Measurements from ENCODE around the gene COL23A1. TPM values are rescaled to one million over a fixed set of nuclear protein-coding genes. Genes with fewer than 3 reads are reported as not detected.

The COL23A1 gene
- total RNA-seq, 2 donors from 2014 or later = not detected

DNA sequence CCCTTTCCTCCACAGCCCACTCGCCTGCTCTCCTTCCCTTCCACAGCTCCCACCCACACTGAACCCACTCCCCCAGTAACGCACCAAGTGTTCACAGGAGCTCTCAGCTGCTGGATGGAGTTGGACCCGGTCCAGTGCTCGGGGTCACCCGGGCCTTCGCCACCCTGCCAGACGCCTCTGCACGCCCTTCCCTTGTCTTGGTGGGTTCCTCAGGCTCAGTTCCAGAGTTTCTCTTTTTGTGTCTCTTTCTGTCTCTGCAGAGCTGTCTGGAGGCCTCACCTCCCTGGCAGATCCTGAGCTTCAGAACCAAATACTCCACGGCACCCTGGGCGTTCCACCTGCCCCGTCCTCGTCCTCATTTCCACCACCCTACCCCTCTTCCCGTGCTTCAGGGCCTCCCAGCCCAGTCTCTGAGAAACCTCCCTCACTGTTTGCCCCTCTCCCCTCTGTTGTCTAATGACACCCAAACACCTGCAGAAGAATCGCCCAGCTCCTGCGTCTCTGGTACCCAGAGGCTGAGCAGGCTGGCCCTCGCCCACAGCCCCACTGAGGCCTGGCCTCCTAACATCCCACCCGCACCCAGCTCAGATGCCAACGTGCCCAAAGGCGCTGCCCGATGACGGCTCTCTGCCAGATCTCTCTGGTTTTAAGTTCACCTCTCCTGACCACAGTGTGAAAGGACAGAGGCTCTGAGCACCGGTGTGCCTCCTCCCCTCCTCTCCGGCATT lies 74.3 kb downstream of the COL23A1 start:
- no peak for ATAC-seq
- no peak overlapping the region for H3K27ac Mint-ChIP-seq

DNA sequence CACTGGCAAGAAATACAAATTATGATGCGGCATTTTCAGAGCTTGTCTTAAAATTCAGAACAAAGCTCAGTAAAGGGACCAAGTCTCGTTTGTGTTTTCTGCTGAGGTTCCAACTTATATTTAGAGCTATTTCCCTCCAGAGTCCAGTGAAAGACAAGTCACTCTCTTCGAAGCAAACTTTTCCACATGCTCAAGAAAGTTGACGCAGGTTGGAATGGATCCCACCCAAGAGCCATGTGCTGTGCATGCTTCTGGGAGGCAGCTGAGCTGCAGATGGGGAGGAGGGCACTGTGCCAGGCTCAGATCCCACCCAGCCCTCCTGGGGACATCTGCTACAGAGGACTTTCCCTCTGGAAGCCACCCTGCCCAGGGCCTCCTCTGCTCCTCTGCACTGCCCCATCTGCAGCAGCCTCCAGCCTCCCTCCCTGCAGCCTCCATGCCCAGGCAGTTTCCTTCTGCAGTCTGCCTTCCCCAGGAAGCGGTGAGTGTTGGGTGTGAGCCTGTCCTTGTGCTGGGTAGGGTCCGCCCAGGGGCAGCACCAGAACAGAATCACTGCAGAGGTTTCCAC lies 75.3 kb downstream of the COL23A1 start:
- Mint-ChIP-seq H3K27me3 (peaks cover 44% of the 10 kb centered on the region), H3K4me3 (no peak overlapping the region), H3K36me3 (ENCODE audit: low read depth) (peaks cover 3% of the 10 kb centered on the region), H3K4me1 (no peaks in the 10 kb centered on the region), H3K27ac (no peak overlapping the region)
- ATAC-seq (no peak), DNase-seq (no peak)
- no peaks in the 10 kb centered on the region for H3K9me3 ChIP-seq (ENCODE audit: control insufficient read depth, low read length, poor library complexity, severe bottlenecking)

More for the DNA sequence above, 74.3 kb downstream of the COL23A1 start:
- Mint-ChIP-seq H3K4me1 (no peaks in the 10 kb centered on the region), H3K27me3 (peaks cover 40% of the 10 kb centered on the region), H3K36me3 (ENCODE audit: low read depth) (peaks cover 3% of the 10 kb centered on the region), H3K4me3 (no peak overlapping the region)
- DNase-seq = no peak
- no peaks in the 10 kb centered on the region for H3K9me3 ChIP-seq (ENCODE audit: control insufficient read depth, low read length, poor library complexity, severe bottlenecking)

DNA sequence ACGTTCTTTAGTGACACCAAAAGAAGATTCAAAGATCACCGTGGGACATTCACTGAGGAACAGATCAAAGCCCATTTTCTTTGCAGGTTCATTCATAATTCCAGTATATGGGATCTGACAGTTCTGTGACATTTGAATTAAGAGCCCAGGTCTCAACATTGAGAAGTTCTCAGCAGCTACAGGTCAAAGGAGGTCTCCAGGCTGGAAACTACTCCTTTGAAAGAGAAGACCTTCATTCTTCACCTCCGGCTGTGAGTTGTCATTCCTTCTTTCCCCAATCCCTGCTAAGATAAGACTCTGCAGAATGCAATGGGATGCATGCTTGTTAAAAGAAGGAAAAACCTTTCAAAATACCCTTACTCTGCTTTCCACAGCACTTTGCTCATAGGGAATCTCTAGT lies 79.0 kb downstream of the COL23A1 start:
- DNase-seq = no peak
- ATAC-seq = no peak
- H3K27ac Mint-ChIP-seq = no peak overlapping the region

DNA sequence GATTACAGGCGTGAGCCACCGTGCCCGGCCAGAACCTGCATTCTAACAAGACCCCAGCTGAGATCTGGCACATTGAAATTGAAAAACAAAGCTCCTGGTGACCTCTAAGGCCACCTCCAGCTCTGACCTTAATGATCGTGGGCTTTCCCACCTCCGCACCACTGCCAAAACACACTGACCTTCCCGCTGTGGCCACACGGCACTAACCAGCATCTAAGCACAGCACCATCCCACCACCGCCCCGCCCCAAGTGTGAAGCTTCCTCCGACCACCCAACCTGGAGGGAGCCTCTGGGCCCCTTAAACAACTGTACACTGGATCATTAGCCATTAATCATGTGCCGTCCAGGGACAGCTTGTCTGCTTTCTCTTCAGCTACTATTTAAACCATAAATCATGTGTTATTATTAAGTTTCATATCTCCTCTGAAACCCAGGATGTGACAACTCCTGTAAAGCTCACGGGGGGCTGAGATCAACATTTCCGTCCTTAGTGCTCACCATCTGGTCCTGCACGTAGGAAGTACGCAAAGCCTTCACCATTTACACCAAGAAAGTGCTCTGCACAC lies 80.6 kb downstream of the COL23A1 start:
- Mint-ChIP-seq H3K27ac (no peak overlapping the region), H3K27me3 (peaks cover 29% of the 10 kb centered on the region), H3K4me1 (no peaks in the 10 kb centered on the region), H3K36me3 (ENCODE audit: low read depth) (peaks cover 3% of the 10 kb centered on the region), H3K4me3 (no peak overlapping the region)
- ATAC-seq = no peak
- H3K9me3 ChIP-seq (ENCODE audit: control insufficient read depth, low read length, poor library complexity, severe bottlenecking) = no peaks in the 10 kb centered on the region
- no peak for DNase-seq

More for the DNA sequence above, 79.0 kb downstream of the COL23A1 start:
- Mint-ChIP-seq H3K4me3 (no peak overlapping the region), H3K4me1 (no peaks in the 10 kb centered on the region), H3K36me3 (ENCODE audit: low read depth) (peaks cover 3% of the 10 kb centered on the region), H3K27me3 (peaks cover 41% of the 10 kb centered on the region)
- H3K9me3 ChIP-seq (ENCODE audit: control insufficient read depth, low read length, poor library complexity, severe bottlenecking) = no peaks in the 10 kb centered on the region

DNA sequence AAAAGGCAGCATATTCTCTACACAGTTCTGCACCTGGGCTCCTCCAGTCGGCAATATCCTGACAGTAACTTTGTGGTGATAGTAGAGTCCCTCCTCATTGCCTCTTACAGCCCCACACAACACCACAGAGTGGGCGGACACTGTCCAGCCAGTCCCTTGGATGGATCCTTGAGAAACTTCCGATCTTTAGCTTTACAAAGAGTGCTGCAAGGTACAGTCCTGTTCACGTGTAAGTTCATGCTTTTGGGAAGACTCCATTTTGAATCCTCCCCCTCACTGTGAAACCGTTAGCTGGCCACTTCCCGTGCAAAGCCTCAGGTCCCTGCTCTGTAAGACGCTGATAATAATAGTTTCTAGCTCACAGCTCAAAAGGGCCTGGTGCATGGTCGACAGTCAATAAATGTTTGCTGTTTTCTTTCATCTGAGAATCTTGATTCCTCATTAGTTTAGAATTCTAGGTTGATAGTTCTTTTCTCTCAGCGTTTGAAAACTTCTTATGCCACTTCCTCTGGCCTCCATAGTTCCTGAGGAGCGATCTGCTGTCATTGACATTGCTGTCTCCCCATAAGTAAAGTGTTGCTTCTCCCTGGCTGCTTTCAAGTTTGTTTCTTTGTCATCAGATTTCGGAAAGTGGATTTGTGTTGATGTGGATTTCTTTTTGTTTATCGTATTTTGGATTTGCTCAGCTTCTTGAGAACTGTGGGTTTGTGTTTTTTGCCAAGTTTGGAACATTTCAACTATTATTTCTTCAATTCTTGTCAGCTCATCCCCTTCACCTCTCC lies 82.9 kb downstream of the COL23A1 start:
- no peaks in the 10 kb centered on the region for H3K4me1 Mint-ChIP-seq

DNA sequence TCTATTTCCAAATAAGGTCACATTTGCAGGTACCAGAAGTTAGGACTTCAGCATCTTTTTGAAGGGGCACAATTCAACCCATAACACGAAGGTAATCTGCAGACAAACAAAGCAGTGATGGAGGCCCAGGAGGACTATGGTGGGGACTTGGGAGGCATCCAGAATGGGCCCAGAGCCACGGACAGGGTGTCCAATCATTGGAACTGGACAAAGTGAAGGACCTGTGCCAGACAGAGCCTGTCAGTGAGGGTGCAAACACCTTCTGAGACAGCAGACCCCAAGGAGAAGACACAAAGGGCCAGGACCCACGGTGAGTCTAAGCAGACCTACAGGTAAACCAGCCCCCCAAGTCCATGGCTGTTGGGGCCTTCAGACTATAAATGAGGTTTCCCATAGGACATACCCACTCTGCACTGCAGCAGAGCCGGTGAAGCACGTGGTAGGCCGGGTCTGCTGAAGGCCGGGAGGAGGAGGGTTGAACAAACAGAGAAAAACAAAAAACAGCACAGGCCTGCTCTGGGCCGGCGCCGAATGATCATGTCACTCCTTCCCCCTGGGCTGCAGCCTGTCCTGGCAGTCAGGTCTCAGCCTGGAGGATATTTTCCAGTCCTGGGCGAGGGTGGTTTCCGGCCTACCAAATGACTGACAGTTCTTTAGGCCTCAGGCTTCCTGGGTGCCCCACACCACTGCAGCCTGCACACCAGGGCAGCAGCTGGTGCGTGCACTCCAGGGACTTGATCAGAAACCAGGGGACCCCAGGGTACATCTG lies 84.4 kb downstream of the COL23A1 start:
- ATAC-seq (no peak), DNase-seq (no peak)
- H3K4me1 Mint-ChIP-seq = no peaks in the 10 kb centered on the region
- no peaks in the 10 kb centered on the region for H3K9me3 ChIP-seq (ENCODE audit: control insufficient read depth, low read length, poor library complexity, severe bottlenecking)
- H3K36me3 Mint-ChIP-seq (ENCODE audit: low read depth) = no peaks in the 10 kb centered on the region
- no peak overlapping the region for H3K27ac Mint-ChIP-seq
- no peak overlapping the region for H3K4me3 Mint-ChIP-seq
- peaks cover 9% of the 10 kb centered on the region for H3K27me3 Mint-ChIP-seq

More for the DNA sequence above, 82.9 kb downstream of the COL23A1 start:
- DNase-seq (no peak), ATAC-seq (no peak)
- Mint-ChIP-seq H3K27ac (no peak overlapping the region), H3K27me3 (peaks cover 14% of the 10 kb centered on the region), H3K4me3 (no peak overlapping the region), H3K36me3 (ENCODE audit: low read depth) (no peaks in the 10 kb centered on the region)
- no peaks in the 10 kb centered on the region for H3K9me3 ChIP-seq (ENCODE audit: control insufficient read depth, low read length, poor library complexity, severe bottlenecking)

DNA sequence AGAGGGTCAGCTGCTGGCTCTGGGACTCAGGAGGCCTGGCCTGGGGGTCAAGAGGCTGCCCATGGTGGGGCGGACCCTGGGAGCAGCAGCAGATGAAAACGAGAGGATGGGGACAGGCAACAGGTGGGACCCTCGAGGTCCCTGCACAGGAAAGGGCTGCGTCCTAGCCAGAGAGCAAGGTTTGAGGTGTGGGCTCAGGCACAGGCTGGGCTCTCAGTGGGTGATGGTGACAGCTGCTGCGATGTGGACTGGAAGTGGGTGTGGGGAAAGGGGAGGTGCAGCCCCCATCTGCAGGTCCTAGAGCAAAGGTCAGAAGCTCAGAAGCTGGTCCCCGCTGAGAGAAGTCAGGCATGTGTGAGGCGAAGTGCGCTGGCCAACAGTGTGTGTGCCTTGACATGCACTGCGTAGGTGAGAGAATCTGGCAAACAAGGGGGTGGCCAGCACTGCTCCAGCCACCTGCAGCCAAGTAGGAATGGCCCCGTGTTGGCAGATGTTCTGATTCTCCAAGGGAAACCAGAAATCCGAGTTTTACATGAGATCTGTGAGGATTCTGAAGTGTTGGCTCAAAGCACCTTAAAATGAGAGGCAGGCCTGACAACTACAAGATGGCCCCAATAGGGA lies 85.7 kb downstream of the COL23A1 start:
- no peaks in the 10 kb centered on the region for H3K9me3 ChIP-seq (ENCODE audit: control insufficient read depth, low read length, poor library complexity, severe bottlenecking)
- H3K4me1 Mint-ChIP-seq = no peaks in the 10 kb centered on the region
- DNase-seq (no peak), ATAC-seq (no peak)
- no peaks in the 10 kb centered on the region for H3K36me3 Mint-ChIP-seq (ENCODE audit: low read depth)
- no peaks in the 10 kb centered on the region for H3K27me3 Mint-ChIP-seq
- no peak overlapping the region for H3K27ac Mint-ChIP-seq
- no peak overlapping the region for H3K4me3 Mint-ChIP-seq

DNA sequence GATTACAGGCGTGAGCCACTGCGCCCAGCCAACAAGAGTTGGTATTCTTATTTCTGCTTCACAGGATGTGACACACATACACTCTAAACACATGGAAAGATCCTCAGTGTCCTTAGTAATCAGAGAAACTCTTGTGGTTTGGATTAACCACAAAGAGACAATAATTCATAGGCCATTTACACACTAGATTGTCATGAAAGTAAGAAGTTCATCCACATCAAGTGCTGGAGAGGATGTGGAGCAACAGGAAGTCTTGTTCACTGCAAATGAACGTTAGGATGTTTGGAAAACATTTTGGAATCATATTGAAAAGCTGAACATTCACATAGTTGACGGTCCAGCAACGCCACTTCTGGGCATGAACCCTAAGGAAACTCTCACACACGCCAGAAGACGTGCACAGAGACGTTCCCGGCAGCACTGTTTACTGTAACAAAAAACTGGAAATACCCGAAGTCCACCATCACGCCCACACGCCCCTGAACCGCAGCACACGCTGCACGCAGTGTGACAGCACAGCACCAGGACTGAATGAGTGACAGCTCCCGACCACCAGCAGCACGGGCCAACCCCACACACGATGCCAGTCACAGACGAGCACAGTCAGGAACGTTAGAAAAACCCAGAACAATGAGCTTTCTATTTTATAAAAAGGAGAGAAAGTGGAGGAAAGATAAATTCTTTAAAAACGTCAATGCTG lies 87.6 kb downstream of the COL23A1 start:
- H3K4me3 Mint-ChIP-seq = no peak overlapping the region
- H3K36me3 Mint-ChIP-seq (ENCODE audit: low read depth) = no peaks in the 10 kb centered on the region
- DNase-seq (no peak), ATAC-seq (no peak)
- peaks cover 1% of the 10 kb centered on the region for H3K27me3 Mint-ChIP-seq
- no peaks in the 10 kb centered on the region for H3K4me1 Mint-ChIP-seq
- H3K27ac Mint-ChIP-seq = peak overlapping the region; percentile 16
- H3K9me3 ChIP-seq (ENCODE audit: control insufficient read depth, low read length, poor library complexity, severe bottlenecking) = no peaks in the 10 kb centered on the region

DNA sequence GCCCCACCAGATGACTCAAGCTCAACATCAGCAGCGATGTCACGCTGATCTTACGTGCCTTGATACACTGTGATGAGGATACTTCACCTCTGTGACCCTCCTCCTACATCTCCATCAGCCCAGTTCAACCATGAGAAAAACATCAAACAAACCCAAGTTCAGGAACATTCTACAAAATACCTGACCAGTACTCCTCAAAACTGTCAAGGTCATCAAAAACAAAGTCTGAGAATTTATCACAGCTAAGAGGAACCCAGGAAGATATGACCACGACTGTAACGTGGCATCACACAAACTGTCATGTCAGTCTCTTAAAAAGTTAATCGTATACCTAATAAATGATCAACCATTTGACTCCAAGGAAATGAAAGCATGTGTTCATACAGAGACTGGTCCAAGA lies 90.8 kb downstream of the COL23A1 start:
- Mint-ChIP-seq H3K4me3 (no peak overlapping the region), H3K27me3 (peaks cover 20% of the 10 kb centered on the region), H3K36me3 (ENCODE audit: low read depth) (no peaks in the 10 kb centered on the region), H3K27ac (no peak overlapping the region), H3K4me1 (no peaks in the 10 kb centered on the region)
- DNase-seq = no peak
- H3K9me3 ChIP-seq (ENCODE audit: control insufficient read depth, low read length, poor library complexity, severe bottlenecking) = no peaks in the 10 kb centered on the region
- ATAC-seq = no peak

DNA sequence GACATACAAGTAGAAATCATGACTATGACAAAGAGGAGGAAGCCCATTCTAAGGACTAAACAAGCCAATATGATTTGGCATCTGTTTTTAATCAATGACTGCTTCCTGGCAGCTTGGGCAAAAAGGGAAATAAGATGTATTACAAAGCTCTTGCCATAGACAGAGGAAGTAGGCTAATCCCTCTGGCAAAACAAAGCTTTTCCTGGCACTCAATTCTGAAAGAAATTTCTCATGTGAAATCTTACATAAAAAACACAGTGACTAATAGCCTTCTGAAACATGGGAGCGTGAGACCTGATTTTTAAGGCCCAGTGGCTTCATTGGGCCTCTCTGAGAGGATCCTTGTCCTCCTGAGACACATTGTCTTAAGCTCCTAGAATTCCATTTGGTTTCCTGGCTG lies 93.6 kb downstream of the COL23A1 start:
- no peak for DNase-seq
- Mint-ChIP-seq H3K27me3 (peaks cover 33% of the 10 kb centered on the region), H3K36me3 (ENCODE audit: low read depth) (no peaks in the 10 kb centered on the region), H3K4me3 (no peak overlapping the region), H3K4me1 (no peaks in the 10 kb centered on the region), H3K27ac (no peak overlapping the region)
- ATAC-seq = no peak
- H3K9me3 ChIP-seq (ENCODE audit: control insufficient read depth, low read length, poor library complexity, severe bottlenecking) = no peaks in the 10 kb centered on the region

DNA sequence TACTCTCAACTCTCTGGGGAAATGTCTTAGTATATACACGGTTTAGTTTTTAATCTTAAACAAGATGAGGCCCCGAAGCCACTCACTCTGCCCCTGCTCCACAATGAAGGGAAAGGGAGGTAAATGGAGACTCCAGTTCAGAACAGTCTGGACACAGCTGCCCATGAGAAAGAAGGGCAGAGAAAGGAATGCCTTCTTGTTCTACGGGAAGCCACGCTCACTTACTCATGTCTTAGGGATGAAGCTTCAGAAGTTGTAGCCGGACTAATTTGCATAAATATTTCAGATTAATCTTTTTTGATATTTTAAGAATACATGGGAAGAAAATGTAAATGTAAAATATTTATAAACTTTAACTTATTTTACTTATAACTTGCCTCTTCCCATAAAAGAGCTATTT lies 94.0 kb downstream of the COL23A1 start:
- ATAC-seq (no peak), DNase-seq (no peak)
- peaks cover 33% of the 10 kb centered on the region for H3K27me3 Mint-ChIP-seq
- H3K4me3 Mint-ChIP-seq = no peak overlapping the region
- no peak overlapping the region for H3K27ac Mint-ChIP-seq
- H3K4me1 Mint-ChIP-seq = no peaks in the 10 kb centered on the region
- no peaks in the 10 kb centered on the region for H3K9me3 ChIP-seq (ENCODE audit: control insufficient read depth, low read length, poor library complexity, severe bottlenecking)
- no peaks in the 10 kb centered on the region for H3K36me3 Mint-ChIP-seq (ENCODE audit: low read depth)

DNA sequence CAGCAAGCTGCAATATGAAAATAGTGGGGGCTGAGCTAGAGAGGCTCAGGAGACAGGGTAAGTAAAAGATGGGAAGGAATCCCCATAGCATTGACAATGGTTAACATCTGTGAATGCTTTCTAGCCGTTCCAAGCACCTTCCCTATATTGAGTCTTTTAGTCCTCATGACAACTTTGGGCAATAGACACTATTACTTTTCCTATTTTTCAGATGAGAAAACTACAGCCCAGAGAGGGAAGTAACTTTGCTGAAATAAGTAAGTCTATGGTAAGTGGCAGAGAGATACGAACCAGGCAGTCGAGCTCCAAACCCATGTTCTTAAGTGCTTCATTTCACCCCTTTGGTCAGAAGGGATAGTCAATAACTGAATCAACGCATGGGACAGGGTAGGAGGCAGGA lies 94.5 kb downstream of the COL23A1 start:
- peaks cover 3% of the 10 kb centered on the region for H3K4me1 Mint-ChIP-seq
- no peaks in the 10 kb centered on the region for H3K36me3 Mint-ChIP-seq (ENCODE audit: low read depth)
- H3K4me3 Mint-ChIP-seq = no peak overlapping the region
- no peak for ATAC-seq
- DNase-seq = no peak
- H3K27ac Mint-ChIP-seq = no peak overlapping the region
- H3K27me3 Mint-ChIP-seq = peaks cover 33% of the 10 kb centered on the region
- H3K9me3 ChIP-seq (ENCODE audit: control insufficient read depth, low read length, poor library complexity, severe bottlenecking) = no peaks in the 10 kb centered on the region

All from T-helper 17 cell (primary cell).